Measurements from ENCODE around the gene RAB15.

RAB15 gene

GRCh38 chr14:64899958-64900357 lies 72.2 kb downstream of the RAB15 start:
- no peak for DNase-seq
